ENCODE data around the gene FXYD5.

The FXYD5 gene

DNA sequence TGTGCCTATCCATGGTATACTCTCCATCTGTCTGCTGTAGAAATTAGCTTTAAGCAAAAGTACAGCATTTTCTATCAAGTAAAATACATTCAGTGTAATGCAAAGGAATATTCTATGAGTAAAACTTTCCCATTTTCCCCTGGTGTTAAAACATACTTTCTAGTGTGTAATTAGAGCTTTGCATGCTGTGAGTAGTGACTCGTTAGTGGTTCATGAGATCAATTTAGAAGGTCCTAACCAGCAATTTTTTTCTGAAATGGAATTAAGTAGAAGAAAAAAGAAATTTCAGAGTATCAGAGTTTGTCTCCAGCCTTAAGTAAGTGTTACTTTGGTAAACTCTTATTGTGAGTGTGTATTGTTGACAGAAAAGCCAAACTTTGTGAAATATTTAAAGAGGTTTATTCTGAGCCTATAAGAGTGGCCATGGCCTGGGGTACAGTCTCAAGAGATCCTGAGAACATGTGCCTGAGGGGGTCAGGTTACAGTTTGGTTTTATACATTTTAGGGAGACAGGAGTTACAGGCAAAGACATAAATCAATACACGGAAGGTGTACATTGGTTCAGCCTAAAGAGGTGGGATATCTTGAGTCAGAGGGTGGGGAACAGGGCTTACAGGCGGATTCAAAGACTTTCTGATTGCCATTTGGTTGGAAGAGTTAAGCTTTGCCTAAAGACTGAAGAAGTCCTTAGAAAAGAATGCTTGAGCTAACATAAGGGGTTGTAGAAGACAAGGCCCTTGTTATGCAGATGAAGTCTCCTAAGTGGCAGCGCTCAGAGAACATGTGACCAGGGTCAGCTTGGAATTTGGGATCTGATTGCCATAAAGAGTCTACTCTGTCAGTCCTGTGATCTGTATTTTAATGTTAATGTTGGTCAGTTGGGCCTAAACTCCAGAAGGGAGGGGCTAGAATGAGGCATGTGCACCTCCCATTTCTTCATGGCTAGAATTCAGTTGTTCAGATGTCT lies 48.5 kb downstream of the FXYD5 start:
- CTCF ChIA-PET, result interaction anchor here (0.8 to 0.9 kb wide), 2 partner anchors 34 to 67 kb away, joined by 3 read pairs; no protein-coding TSS in a partner anchor
- DNase-seq (ENCODE audit: extremely low spot score), result no peak
- POLR2A ChIA-PET, result no interaction called here
- TF ChIP-seq, protein P1, sequence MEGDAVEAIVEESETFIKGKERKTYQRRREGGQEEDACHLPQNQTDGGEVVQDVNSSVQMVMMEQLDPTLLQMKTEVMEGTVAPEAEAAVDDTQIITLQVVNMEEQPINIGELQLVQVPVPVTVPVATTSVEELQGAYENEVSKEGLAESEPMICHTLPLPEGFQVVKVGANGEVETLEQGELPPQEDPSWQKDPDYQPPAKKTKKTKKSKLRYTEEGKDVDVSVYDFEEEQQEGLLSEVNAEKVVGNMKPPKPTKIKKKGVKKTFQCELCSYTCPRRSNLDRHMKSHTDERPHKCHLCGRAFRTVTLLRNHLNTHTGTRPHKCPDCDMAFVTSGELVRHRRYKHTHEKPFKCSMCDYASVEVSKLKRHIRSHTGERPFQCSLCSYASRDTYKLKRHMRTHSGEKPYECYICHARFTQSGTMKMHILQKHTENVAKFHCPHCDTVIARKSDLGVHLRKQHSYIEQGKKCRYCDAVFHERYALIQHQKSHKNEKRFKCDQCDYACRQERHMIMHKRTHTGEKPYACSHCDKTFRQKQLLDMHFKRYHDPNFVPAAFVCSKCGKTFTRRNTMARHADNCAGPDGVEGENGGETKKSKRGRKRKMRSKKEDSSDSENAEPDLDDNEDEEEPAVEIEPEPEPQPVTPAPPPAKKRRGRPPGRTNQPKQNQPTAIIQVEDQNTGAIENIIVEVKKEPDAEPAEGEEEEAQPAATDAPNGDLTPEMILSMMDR (IDR thresholded peaks at IDR 0.05; ENCODE audit: control extremely low read depth, extremely low read depth, low read depth, missing control alignments), result no peak

DNA sequence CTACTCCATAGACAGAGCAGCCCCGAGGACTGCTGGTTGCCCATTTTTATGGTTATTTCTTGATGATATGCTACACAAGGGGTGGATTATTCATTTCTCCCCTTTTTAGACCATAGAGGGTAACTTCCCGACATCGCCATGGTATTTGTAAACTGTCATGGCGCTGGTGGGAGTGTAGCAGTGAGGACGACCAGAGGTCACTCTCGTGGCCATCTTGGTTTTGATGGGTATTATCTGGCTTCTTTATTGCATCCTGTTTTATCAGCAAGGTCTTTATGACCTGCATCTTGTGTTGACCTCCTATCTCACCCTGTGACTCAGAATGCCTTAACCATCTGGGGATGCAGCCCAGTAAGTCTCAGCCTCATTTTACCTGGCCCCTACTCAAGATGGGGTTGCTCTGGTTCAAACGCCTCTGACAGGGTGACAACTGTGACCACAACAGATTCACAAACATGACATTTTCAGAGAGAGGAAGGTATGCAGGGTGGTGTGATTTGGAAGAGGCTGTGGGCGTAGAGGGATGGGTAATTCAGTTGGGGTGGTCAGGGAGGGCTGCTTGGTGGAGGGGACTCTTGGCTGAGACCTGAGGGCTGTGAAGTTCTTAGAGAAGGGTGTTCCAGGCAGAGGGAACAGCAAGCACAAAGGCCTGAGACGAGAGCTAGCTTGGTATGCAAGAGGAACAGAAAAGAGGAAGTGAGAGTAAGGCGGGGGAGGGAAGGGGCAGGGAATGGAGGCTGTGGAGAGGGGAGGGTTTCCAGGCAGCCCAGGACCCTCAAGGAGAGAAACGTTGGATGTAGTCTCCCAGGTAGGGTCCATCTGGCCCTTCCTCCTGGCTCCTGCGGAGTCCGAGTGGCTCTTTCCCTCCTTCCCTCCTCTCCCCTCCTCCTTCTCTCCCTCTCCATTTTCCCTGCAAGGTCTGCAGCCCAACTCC lies 50.5 kb downstream of the FXYD5 start:
- POLR2A ChIA-PET, result interaction anchor here (0.5 to 0.6 kb wide), 4 partner anchors 61 to 710 kb away, joined by 3 to 7 read pairs (median 4); partner anchors contain the start of gene PSENEN
- CTCF ChIA-PET, result interaction anchor here (1.0 kb wide), 1 partner anchor 59 kb away, joined by 3 read pairs; no protein-coding TSS in a partner anchor
- peak; percentile 75 for DNase-seq (ENCODE audit: extremely low spot score)
- TF ChIP-seq, protein P1 (IDR thresholded peaks at IDR 0.05; ENCODE audit: control extremely low read depth, extremely low read depth, low read depth, missing control alignments), result no peak

DNA sequence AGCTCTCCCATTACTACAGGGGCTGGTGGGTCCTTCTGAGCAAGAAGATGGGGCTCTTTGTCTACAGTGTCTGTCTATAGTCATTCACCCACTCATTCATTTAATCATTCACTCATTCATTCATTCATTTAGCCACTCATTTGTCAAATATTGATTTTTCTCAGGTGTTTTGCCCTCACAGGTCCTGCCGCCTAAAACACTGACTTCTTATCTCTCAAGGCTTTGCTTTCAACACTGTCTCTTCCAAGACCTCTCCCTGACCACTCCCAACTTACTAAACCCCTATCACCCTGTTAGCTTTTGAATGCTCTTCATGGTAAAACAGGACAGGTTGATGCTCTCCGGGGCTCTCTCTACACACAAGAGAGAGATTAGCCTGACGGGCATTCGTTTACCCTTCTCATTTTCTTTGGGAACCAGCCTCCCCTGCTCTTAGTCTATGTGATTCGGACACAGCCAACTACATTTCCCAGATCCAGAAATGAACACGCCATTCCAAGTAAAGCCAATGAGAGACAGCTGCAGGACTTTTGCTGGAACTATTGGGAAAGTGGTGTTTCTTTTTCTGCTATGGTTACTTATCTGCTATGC lies 51.3 kb downstream of the FXYD5 start:
- TF ChIP-seq, protein P1 (IDR thresholded peaks at IDR 0.05; ENCODE audit: control extremely low read depth, extremely low read depth, low read depth, missing control alignments), result no peak
- DNase-seq (ENCODE audit: extremely low spot score), result no peak
- CTCF ChIA-PET, result interaction anchor here (1.1 to 1.9 kb wide), 3 partner anchors 69 to 162 kb away, joined by 3 to 4 read pairs (median 4); partner anchors contain the start of gene LGI4
- POLR2A ChIA-PET, result interaction anchor here (0.5 kb wide), 2 partner anchors 61 to 709 kb away, joined by 3 to 7 read pairs; no protein-coding TSS in a partner anchor

DNA sequence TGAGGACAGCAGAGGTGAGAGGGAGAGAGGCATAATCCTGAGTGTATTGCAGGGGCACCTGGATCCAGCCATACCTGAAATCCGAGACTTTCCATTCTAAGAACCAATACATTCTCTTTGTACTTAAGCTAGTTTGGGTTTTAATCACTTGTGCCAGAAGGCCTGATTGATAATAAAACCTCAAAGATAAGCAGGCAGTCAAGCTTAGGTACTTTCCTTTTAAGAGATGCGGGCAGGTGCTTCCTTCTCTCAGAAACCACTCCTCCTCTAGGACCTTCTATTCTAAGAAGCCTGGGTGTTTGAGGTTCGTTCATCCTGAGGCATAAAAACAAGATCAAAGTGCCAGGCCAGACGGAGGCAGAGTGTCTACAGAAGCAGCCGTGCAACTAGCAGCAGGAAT lies 51.8 kb downstream of the FXYD5 start:
- ChIA-PET POLR2A (no interaction called here), CTCF (interaction anchor here (1.1 to 1.9 kb wide), 3 partner anchors 70 to 162 kb away, joined by 3 to 4 read pairs (median 4); partner anchors contain the start of gene LGI4)
- peak; percentile 39 for DNase-seq (ENCODE audit: extremely low spot score)
- TF ChIP-seq, protein P1 (IDR thresholded peaks at IDR 0.05; ENCODE audit: control extremely low read depth, extremely low read depth, low read depth, missing control alignments), result no peak

DNA sequence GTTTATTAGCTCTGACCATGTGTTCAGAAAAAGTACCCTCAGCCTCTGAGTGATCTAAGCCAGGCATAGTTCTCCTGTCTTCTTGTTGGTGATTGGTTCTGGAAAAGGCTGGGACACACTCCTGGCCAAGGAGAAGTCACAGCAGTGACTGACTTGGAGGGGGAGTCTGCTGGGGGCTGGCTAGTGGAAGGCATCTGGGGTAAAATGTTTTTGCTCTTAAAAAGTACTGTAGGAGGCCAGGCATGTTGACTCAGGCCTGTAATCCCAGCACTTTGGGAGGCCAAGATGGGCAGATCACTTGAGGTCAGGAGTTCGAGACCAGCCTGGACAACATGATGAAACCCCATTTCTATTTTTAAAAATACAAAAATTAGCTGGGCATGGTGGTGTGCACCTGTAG lies 52.3 kb downstream of the FXYD5 start:
- POLR2A ChIA-PET, result no interaction called here
- CTCF ChIA-PET, result interaction anchor here (1.1 to 1.9 kb wide), 3 partner anchors 70 to 163 kb away, joined by 3 to 4 read pairs (median 4); partner anchors contain the start of gene LGI4
- TF ChIP-seq, protein P1 (IDR thresholded peaks at IDR 0.05; ENCODE audit: control extremely low read depth, extremely low read depth, low read depth, missing control alignments), result no peak
- DNase-seq (ENCODE audit: extremely low spot score), result no peak
